Endothelial cell (in vitro differentiated cells): ENCODE measurements around the gene PDE4B. TPM values are rescaled to one million over a fixed set of nuclear protein-coding genes. Genes with fewer than 3 reads are reported as not detected.

ENCODE experiments used
- DNase-seq: peaks from one replicate; pipeline ENCODE4 v3.0.0; 2021; ENCODE audit warnings: low spot score
- H3K27ac Mint-ChIP-seq: one replicate; pipeline ENCODE4 v1.8.0; 2021; ENCODE audit warnings: mixed read lengths, inconsistent platforms; ENCODE audit not compliant: unreplicated experiment
- H3K27me3 Mint-ChIP-seq: one replicate; pipeline ENCODE4 v1.8.0; 2021; ENCODE audit warnings: mild to moderate bottlenecking, moderate library complexity, mixed read lengths, inconsistent platforms; ENCODE audit not compliant: unreplicated experiment
- H3K36me3 Mint-ChIP-seq: one replicate; pipeline ENCODE4 v1.8.0; 2021; ENCODE audit warnings: mild to moderate bottlenecking, low read depth, mixed read lengths, inconsistent platforms; ENCODE audit not compliant: unreplicated experiment
- H3K4me1 Mint-ChIP-seq: one replicate; pipeline ENCODE4 v1.8.0; 2021; ENCODE audit warnings: mild to moderate bottlenecking, mixed read lengths, inconsistent platforms; ENCODE audit not compliant: unreplicated experiment
- H3K4me3 Mint-ChIP-seq: one replicate; pipeline ENCODE4 v1.8.0; 2021; ENCODE audit warnings: mild to moderate bottlenecking, mixed read lengths, inconsistent platforms; ENCODE audit not compliant: unreplicated experiment
- H3K9me3 Mint-ChIP-seq: one replicate; pipeline ENCODE4 v1.8.0; 2021; ENCODE audit warnings: mixed read lengths, inconsistent platforms; ENCODE audit not compliant: unreplicated experiment
- total RNA-seq: library from RNA; stranded (reverse); fragmentation: NEBNext Ultra II Directional; extraction: Animal tissue kit (Norgen Biotek cat#: 25700); gene quantifications from one replicate; pipeline ENCODE4 v1.2.1, GENCODE V29; 2021; ENCODE audit not compliant: unreplicated experiment
- TF ChIP-seq, protein P1 (sequence below): fragments of 200-600 bp; sonication (generic); IDR thresholded peaks from one replicate; pipeline ENCODE4 v1.5.0; 2021; ENCODE audit warnings: antibody characterized with exemption; ENCODE audit not compliant: unreplicated experiment

The PDE4B gene
- total RNA-seq, 1 donor from 2014 or later = 45.6 TPM

DNA sequence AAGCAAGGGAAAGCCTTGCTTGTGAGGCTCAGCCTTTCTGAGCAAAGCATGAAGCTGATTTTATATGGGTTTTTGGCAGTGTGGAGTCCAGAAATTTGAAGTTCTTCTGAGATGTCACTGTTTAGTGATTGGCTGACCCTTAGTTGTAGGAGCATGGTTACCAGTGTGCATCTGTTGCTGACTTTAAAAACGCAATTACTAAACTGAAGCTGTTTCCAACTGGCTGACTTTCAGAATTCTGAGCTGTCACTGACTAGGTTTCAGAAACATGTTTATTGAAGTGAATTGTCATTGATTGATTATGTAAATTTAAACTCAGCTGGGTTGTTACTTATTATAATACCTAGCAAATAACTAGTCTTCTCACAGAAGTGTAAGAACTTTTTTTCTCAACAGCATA lies 89.4 kb downstream of the PDE4B start:
- Mint-ChIP-seq H3K27me3 (peaks cover 2% of the 10 kb centered on the region), H3K4me1 (no peaks in the 10 kb centered on the region), H3K27ac (no peak overlapping the region), H3K36me3 (no peaks in the 10 kb centered on the region), H3K9me3 (no peaks in the 10 kb centered on the region), H3K4me3 (no peak overlapping the region)
- TF ChIP-seq, protein P1, sequence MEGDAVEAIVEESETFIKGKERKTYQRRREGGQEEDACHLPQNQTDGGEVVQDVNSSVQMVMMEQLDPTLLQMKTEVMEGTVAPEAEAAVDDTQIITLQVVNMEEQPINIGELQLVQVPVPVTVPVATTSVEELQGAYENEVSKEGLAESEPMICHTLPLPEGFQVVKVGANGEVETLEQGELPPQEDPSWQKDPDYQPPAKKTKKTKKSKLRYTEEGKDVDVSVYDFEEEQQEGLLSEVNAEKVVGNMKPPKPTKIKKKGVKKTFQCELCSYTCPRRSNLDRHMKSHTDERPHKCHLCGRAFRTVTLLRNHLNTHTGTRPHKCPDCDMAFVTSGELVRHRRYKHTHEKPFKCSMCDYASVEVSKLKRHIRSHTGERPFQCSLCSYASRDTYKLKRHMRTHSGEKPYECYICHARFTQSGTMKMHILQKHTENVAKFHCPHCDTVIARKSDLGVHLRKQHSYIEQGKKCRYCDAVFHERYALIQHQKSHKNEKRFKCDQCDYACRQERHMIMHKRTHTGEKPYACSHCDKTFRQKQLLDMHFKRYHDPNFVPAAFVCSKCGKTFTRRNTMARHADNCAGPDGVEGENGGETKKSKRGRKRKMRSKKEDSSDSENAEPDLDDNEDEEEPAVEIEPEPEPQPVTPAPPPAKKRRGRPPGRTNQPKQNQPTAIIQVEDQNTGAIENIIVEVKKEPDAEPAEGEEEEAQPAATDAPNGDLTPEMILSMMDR = no peak
- no peak for DNase-seq

DNA sequence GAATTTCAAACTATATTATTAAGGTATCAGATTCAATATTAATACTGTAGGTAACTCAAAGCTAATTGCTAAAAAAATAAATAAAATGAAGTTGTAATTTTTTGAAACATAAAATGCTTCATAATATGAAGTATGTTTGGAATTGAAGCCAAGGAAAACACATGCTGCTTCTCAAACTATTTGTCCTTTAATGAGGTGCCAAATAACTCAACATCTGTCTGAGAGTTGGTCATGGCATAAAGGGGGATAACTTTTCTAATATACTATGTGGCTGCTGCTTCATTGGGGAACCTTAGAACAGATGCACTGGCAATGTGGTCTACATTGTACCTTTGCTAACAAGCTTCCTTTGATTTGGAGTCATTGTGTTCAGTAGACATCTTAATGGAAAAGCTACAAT lies 96.7 kb downstream of the PDE4B start:
- Mint-ChIP-seq H3K27me3 (no peaks in the 10 kb centered on the region), H3K4me3 (no peak overlapping the region), H3K27ac (no peak overlapping the region), H3K9me3 (no peaks in the 10 kb centered on the region), H3K36me3 (no peaks in the 10 kb centered on the region), H3K4me1 (no peaks in the 10 kb centered on the region)
- TF ChIP-seq, protein P1 = no peak
- no peak for DNase-seq

DNA sequence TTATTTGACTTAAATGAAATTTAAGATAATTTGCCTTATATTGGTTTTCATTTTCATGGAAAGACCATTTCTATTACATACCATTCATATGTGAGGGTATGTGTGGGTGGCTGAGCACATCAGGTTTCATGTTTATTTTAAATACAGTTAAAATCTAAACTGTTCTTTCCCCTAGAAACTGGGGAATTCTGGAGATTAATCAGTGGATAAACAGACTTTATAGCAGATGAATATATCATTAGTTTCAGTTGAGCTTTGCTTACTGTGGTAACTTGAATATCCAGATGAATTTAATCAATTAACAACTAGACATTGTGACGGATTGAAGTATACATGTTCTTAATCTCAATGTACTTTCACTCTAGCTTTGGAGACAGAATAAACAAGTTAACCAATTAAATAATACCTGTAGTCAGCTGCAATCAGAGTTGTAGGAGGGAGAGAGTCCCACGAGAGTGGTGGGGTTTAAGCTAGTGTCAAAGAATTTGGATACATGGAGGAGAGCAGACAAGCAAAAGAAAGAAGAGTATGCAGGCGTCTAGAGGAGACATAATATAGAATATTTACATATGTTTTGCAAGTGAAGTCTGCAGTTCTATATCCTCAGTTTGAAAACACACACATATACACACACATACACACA lies 97.6 kb downstream of the PDE4B start:
- TF ChIP-seq, protein P1 = no peak
- no peaks in the 10 kb centered on the region for H3K36me3 Mint-ChIP-seq

DNA sequence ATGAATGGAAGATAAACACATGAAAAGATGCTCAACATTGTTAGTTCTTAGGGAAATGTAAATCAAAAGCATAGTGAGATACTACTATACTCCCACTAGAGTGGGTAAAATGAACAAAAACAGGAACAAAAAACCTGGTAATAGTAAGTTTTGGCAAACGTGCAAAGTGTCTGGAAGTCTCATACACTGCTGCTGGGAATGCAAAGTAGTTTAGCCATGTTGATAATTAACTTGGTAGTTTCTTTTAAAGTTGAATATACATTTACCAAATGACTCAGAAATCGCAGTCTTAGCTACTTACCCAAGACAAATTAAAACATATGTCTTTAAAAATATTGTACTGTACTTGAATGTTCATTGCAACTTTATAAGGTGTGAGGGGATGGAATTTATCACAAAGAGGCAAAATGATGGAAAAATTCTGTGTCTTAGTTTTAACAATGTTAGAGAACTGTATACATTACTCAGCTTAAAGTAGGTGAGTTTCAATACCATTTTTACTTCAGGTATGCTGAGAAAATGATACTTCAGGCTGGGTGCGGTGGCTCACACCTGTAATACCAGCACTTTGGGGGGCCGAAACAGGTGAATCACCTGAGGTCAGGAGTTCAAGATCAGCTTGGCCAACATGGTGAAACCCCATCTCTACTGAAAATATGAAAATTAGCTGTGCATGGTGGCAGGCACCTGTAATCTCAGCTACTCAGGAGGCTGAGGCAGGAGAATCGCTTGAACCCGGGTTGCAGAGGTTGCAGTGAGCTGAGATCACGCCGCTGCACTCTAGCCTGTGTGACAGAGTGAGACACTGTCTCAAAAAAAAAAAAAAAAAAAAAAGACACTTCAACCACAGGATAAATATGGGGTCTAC lies 102.3 kb downstream of the PDE4B start:
- Mint-ChIP-seq H3K4me3 (no peak overlapping the region), H3K27ac (no peak overlapping the region), H3K4me1 (no peaks in the 10 kb centered on the region), H3K9me3 (no peaks in the 10 kb centered on the region), H3K36me3 (no peaks in the 10 kb centered on the region), H3K27me3 (no peaks in the 10 kb centered on the region)
- TF ChIP-seq, protein P1 = no peak
- no peak for DNase-seq

More for the DNA sequence above, 97.6 kb downstream of the PDE4B start:
- DNase-seq = no peak
- Mint-ChIP-seq H3K4me1 (no peaks in the 10 kb centered on the region), H3K27me3 (no peaks in the 10 kb centered on the region), H3K4me3 (no peak overlapping the region), H3K27ac (no peak overlapping the region), H3K9me3 (no peaks in the 10 kb centered on the region)

DNA sequence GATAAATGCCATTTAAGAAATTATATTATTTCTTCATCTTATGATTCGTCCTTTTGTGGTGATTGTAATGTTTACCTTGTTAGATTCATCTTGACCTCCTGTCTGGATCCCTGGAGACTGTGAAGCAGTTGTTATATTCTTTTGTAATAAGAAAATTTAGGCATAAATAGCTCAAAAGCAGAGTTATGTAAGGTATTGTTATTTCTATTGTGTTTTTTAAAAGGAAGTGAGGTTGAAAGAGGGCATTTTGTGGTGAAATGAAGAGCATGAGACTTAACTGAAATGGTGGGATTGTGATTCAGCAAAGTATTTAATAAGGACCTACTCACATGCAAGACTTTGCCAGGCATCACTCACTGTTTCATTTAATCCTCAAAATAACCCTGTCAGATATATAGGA lies 104.0 kb downstream of the PDE4B start:
- Mint-ChIP-seq H3K27ac (no peak overlapping the region), H3K4me3 (no peak overlapping the region)
- DNase-seq = no peak

More for the DNA sequence above, 104.0 kb downstream of the PDE4B start:
- TF ChIP-seq, protein P1 = no peak
- no peaks in the 10 kb centered on the region for H3K36me3 Mint-ChIP-seq
- no peaks in the 10 kb centered on the region for H3K27me3 Mint-ChIP-seq
- H3K9me3 Mint-ChIP-seq = no peaks in the 10 kb centered on the region
- no peaks in the 10 kb centered on the region for H3K4me1 Mint-ChIP-seq
